Medulla oblongata (tissue), 1 donor: ENCODE measurements around the gene SPTAN1.

ENCODE experiments used
- DNase-seq: peaks from one replicate; pipeline ENCODE4 v3.0.0-alpha.2; 2015; ENCODE audit errors: extremely low spot score

The SPTAN1 gene

GRCh38 chr9:128595471-128595870 is 43.1 kb downstream of the SPTAN1 start:
- DNase-seq, result no peak

GRCh38 chr9:128600099-128600498 is 47.7 kb downstream of the SPTAN1 start:
- DNase-seq, result no peak

GRCh38 chr9:128603697-128604096 is 51.3 kb downstream of the SPTAN1 start:
- no peak for DNase-seq

- peak; percentile 91 for DNase-seq
Observed at GRCh38 chr9:128607642-128608350, 55.4 kb downstream of the SPTAN1 start.

- no peak for DNase-seq
Observed at GRCh38 chr9:128610897-128611296, 58.5 kb downstream of the SPTAN1 start.

GRCh38 chr9:128611600-128612394 is 59.4 kb downstream of the SPTAN1 start:
- DNase-seq, result no peak

- no peak for DNase-seq
Observed at GRCh38 chr9:128614728-128615127, 62.3 kb downstream of the SPTAN1 start.

GRCh38 chr9:128615571-128615970 is 63.2 kb downstream of the SPTAN1 start:
- DNase-seq, result no peak

GRCh38 chr9:128617943-128618342 is 65.6 kb downstream of the SPTAN1 start:
- DNase-seq, result no peak

- DNase-seq, result no peak
Observed at GRCh38 chr9:128619127-128619526, 66.7 kb downstream of the SPTAN1 start.

GRCh38 chr9:128619779-128620178 is 67.4 kb downstream of the SPTAN1 start:
- no peak for DNase-seq

GRCh38 chr9:128621730-128622455 is 69.5 kb downstream of the SPTAN1 start:
- DNase-seq, result no peak

GRCh38 chr9:128624566-128624965 is 72.2 kb downstream of the SPTAN1 start:
- DNase-seq, result no peak

- DNase-seq, result no peak
Observed at GRCh38 chr9:128625391-128626146, 73.2 kb downstream of the SPTAN1 start.

GRCh38 chr9:128626181-128626580 is 73.8 kb downstream of the SPTAN1 start:
- no peak for DNase-seq

- DNase-seq, result peak; percentile 68
Observed at GRCh38 chr9:128627127-128627715, 74.8 kb downstream of the SPTAN1 start.

- DNase-seq, result no peak
Observed at GRCh38 chr9:128627906-128628305, 75.5 kb downstream of the SPTAN1 start.

GRCh38 chr9:128628471-128629048 is 76.2 kb downstream of the SPTAN1 start:
- DNase-seq, result peak; percentile 72

- DNase-seq, result no peak
Observed at GRCh38 chr9:128629136-128629535, 76.7 kb downstream of the SPTAN1 start.

GRCh38 chr9:128629852-128630545 is 77.6 kb downstream of the SPTAN1 start:
- no peak for DNase-seq
